ENCODE measurements around the gene NENF.

- no peak for TF ChIP-seq CTCF (IDR thresholded peaks at IDR 0.05)
- no peak for TF ChIP-seq POLR2A (IDR thresholded peaks at IDR 0.05)
Observed at GRCh38 chr1:212412374-212412773, 20.3 kb upstream of the NENF start.
